NCI-H526 (cell line): ENCODE measurements around the gene BANF1.

Experiments used
- DNase-seq, 2 experiments: peaks; one replicate each; lab custom pipeline; 2025; lab: John Stamatoyannopoulos, UW

Gene BANF1

GRCh38 chr11:66039765-66040164 lies 37.5 kb downstream of the BANF1 start:
- DNase-seq, result no peak

DNA sequence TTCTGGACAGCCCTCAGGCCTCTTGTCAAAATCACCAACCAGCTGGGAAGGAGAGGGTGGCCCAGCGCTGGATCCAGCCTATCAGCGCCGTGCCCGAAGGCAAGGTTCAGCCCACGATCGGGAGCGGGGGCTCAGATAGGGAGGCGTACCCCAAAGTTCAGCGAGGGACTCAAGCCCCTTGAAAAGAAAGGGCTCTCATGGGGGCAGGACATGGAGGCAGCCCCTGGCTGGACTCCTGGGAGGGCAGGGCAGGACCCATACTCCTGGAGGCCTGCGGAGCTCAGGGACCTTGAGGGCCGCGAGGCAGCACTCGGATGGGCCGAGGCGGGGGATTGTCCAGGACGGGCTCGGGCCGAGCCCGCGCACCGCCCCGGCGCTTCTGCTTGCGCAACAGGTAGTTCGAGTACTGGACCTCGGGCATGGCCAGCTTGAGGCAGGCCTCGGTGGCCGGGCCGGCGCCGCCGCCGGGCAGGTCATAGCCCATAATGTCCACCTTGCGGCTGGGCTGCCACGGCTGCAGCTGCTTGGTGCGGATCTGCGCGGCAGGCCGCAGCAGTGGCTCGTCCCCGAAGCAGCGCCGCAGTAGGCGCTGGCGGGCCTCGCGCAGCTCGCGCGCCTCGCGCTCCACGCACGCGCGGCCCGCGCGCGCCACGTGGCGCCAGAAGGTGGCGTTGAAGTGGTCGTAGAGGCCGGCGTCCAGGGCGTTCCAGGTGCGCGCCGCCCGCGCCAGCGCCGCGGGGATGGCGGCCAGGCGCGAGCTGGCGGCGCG lies 40.1 kb downstream of the BANF1 start:
- no peak for DNase-seq

- DNase-seq, result no peak
These were observed 40.9 kb downstream of the BANF1 start for GRCh38 chr11:66042996-66043906.

GRCh38 chr11:66044757-66045156 lies 42.5 kb downstream of the BANF1 start:
- no peak for DNase-seq

- peak; percentile 57 to 93 for DNase-seq
These were observed 42.9 kb downstream of the BANF1 start for GRCh38 chr11:66045177-66045639.

GRCh38 chr11:66046901-66047300 lies 44.6 kb downstream of the BANF1 start:
- no peak for DNase-seq

GRCh38 chr11:66047541-66048365 lies 45.5 kb downstream of the BANF1 start:
- DNase-seq, result no peak

DNA sequence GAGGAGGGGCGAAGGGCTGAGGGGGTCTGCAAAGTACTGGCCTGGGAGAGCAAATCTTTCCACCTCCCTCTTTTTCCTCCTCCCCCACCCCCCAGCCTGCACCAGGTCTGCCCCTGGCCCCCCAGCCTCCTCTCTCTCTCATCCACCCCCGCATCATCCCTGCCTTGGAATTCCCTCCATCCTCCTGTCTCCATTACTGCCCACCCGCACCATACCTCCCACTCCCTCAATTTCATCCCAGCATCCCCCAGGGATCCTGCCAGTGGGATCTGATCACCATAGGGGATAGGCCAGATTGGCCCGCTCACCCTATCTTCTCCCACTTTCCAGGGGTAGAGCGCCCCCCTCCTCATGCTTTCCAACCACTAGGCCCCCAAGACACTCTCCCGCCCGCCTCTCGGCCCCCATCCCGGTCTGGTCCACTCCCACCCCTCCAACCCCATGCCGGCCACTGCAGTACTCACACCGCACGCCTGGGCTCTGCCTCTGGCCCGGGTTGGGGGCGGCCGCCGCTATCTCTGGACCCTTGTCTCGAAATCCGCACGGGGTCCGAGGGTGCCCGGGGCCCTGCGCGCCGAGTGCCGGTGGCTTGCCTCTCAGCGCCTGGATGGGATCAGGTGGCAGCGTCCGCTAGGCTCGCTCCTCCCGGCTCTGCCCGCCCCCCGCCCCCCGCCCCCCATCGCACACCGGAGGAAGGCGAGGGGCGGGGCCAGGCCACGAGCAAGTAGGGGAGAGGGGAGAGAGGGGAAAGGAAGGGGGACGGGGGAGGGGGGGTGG lies 46.4 kb downstream of the BANF1 start, which contains the start of gene GAL3ST3:
GAL3ST3 (minus strand) TSS at position 615 of the 777 bp plus-strand sequence. CDS start 3,746 bp downstream, outside the sequence.
- peak in 1 of 2 experiments; percentile 71 for DNase-seq

- peak in 1 of 2 experiments; percentile 69 for DNase-seq
These were observed 48.4 kb downstream of the BANF1 start for GRCh38 chr11:66050581-66051231.

GRCh38 chr11:66051371-66051765 lies 49.1 kb downstream of the BANF1 start:
- DNase-seq, result no peak

GRCh38 chr11:66051766-66052663 lies 49.7 kb downstream of the BANF1 start, which contains the start of gene SF3B2:
Gene SF3B2, plus strand, starts transcription at chr11:66052364. Its CDS starts 21 bp downstream, at chr11:66052385.
- peak; percentile 98 to 99 for DNase-seq

GRCh38 chr11:66052664-66052982 lies 50.3 kb downstream of the BANF1 start:
- no peak for DNase-seq
